AG09309 (cell line): ENCODE measurements around the gene FLT3LG.

Experiments
- DNase-seq: peaks from one replicate; pipeline ENCODE4 v3.0.0-alpha.2; 2010; ENCODE audit warnings: low read depth
- H3K4me3 ChIP-seq: 2 replicates; pipeline ENCODE4 v1.5.1; 2011; ENCODE audit warnings: mild to moderate bottlenecking, low read depth, low read length, moderate library complexity; ENCODE audit not compliant: control insufficient read depth
- CTCF ChIP-seq: IDR thresholded peaks from 2 replicates; pipeline ENCODE4 v1.5.1; 2011; ENCODE audit warnings: mild to moderate bottlenecking, low read depth, low read length, inconsistent platforms; ENCODE audit not compliant: insufficient read depth, control insufficient read depth; ENCODE audit errors: missing control alignments

FLT3LG gene

GRCh38 chr19:49528211-49528771 lies 54.3 kb downstream of the FLT3LG start:
- no peak for TF ChIP-seq CTCF
- peak overlapping the region; percentile 67 for H3K4me3 ChIP-seq
- DNase-seq: peak; percentile 27

GRCh38 chr19:49530708-49531107 lies 56.7 kb downstream of the FLT3LG start:
- no peak for TF ChIP-seq CTCF
- no peak for DNase-seq

GRCh38 chr19:49533551-49534488 lies 59.8 kb downstream of the FLT3LG start:
- TF ChIP-seq CTCF: no peak
- no peak for DNase-seq
- H3K4me3 ChIP-seq: peak overlapping the region; percentile 11

More at GRCh38 chr19:49530708-49531107, 56.7 kb downstream of the FLT3LG start:
- no peak overlapping the region for H3K4me3 ChIP-seq

- TF ChIP-seq CTCF: no peak
- no peak overlapping the region for H3K4me3 ChIP-seq
- no peak for DNase-seq
Observed at GRCh38 chr19:49534632-49535385, 60.8 kb downstream of the FLT3LG start.
